ENCODE measurements around the gene TARP.
A peak's percentile ranks its signal among the peaks of the same experiment; 100 is the strongest.

The TARP gene

DNA sequence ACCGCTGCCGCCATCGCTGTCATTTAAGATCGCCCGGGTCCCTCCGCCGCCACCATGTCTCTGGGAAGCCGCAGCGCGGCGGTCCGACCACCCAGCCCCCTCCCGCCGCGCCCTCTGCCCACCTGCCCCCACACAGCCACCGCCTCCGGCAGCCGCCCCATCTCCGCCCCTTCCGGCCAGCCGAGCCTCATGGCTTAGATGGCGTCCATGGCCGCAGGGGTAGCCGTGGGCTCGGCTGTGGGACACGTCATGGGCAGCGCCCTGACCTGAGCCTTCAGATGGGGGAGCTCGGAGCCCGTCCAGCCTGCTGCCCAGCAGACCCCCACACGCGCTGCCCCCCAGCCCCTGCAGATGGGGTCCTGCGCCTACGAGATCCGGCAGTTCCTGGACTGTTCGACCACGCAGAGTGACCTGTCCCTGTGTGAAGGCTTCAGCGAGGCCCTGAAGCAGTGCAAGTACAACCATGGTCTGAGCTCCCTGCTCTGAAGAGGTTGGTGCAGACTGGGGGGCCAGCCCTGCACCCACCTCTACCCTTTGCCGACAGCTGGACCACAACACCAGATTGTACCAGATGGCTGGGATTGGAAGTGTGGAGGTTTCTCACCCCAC is 38.0 kb upstream of the TARP start (continued):
- TF ChIP-seq, protein P1, sequence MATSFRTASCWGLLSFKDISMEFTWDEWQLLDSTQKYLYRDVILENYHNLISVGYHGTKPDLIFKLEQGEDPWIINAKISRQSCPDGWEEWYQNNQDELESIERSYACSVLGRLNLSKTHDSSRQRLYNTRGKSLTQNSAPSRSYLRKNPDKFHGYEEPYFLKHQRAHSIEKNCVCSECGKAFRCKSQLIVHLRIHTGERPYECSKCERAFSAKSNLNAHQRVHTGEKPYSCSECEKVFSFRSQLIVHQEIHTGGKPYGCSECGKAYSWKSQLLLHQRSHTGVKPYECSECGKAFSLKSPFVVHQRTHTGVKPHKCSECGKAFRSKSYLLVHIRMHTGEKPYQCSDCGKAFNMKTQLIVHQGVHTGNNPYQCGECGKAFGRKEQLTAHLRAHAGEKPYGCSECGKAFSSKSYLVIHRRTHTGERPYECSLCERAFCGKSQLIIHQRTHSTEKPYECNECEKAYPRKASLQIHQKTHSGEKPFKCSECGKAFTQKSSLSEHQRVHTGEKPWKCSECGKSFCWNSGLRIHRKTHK (tag by site-specific recombination; IDR thresholded peaks at IDR 0.05), result no peak
- TF ChIP-seq, protein P2, sequence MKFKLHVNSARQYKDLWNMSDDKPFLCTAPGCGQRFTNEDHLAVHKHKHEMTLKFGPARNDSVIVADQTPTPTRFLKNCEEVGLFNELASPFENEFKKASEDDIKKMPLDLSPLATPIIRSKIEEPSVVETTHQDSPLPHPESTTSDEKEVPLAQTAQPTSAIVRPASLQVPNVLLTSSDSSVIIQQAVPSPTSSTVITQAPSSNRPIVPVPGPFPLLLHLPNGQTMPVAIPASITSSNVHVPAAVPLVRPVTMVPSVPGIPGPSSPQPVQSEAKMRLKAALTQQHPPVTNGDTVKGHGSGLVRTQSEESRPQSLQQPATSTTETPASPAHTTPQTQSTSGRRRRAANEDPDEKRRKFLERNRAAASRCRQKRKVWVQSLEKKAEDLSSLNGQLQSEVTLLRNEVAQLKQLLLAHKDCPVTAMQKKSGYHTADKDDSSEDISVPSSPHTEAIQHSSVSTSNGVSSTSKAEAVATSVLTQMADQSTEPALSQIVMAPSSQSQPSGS (tag by site-specific recombination; IDR thresholded peaks at IDR 0.05; ENCODE audit: low read depth), result no peak
- no peak for TF ChIP-seq ZNF792 (tag by site-specific recombination; IDR thresholded peaks at IDR 0.05)
- TF ChIP-seq, protein P3, sequence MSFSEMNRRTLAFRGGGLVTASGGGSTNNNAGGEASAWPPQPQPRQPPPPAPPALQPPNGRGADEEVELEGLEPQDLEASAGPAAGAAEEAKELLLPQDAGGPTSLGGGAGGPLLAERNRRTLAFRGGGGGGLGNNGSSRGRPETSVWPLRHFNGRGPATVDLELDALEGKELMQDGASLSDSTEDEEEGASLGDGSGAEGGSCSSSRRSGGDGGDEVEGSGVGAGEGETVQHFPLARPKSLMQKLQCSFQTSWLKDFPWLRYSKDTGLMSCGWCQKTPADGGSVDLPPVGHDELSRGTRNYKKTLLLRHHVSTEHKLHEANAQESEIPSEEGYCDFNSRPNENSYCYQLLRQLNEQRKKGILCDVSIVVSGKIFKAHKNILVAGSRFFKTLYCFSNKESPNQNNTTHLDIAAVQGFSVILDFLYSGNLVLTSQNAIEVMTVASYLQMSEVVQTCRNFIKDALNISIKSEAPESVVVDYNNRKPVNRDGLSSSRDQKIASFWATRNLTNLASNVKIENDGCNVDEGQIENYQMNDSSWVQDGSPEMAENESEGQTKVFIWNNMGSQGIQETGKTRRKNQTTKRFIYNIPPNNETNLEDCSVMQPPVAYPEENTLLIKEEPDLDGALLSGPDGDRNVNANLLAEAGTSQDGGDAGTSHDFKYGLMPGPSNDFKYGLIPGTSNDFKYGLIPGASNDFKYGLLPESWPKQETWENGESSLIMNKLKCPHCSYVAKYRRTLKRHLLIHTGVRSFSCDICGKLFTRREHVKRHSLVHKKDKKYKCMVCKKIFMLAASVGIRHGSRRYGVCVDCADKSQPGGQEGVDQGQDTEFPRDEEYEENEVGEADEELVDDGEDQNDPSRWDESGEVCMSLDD (tag by site-specific recombination; IDR thresholded peaks at IDR 0.05), result no peak
- TF ChIP-seq, protein P4, sequence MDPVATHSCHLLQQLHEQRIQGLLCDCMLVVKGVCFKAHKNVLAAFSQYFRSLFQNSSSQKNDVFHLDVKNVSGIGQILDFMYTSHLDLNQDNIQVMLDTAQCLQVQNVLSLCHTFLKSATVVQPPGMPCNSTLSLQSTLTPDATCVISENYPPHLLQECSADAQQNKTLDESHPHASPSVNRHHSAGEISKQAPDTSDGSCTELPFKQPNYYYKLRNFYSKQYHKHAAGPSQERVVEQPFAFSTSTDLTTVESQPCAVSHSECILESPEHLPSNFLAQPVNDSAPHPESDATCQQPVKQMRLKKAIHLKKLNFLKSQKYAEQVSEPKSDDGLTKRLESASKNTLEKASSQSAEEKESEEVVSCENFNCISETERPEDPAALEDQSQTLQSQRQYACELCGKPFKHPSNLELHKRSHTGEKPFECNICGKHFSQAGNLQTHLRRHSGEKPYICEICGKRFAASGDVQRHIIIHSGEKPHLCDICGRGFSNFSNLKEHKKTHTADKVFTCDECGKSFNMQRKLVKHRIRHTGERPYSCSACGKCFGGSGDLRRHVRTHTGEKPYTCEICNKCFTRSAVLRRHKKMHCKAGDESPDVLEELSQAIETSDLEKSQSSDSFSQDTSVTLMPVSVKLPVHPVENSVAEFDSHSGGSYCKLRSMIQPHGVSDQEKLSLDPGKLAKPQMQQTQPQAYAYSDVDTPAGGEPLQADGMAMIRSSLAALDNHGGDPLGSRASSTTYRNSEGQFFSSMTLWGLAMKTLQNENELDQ (tag by site-specific recombination; IDR thresholded peaks at IDR 0.05; ENCODE audit: low read depth), result no peak
- no peak; the same call in 1 of the 2 replicates for TF ChIP-seq KLF10 (tag by site-specific recombination; IDR thresholded peaks at IDR 0.05)
- TF ChIP-seq ZNF37A (tag by site-specific recombination; IDR thresholded peaks at IDR 0.05), result no peak

DNA sequence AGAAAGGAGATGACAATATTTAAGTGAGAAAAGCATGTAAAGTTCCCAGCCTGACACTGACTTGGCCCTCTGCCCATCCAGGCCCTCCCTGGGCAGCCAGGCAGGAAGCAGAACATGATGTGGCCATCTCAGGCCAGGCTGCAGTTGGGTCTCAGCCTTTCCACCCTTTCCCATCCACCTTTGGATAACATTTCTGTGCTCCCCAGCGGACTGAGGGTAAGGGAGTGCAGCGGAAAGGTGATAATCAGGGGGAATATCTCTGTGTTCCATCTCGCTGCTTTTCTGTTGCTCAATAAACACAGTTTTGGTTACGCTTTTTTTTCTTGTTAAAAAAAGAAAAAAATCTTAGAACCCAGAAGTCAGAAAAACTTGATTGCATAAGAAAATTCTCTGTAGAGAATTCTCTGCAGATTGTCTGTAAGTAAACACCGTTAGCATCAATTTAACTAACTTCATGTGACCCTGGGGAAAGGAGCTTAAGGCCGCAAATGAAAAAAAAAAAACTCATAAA is 37.2 kb upstream of the TARP start:
- Histone ChIP-seq H3K4me3 (ENCODE audit: low read depth, low read length) (no peak overlapping the region), H3K36me3 (ENCODE audit: control insufficient read depth in 2 of 2, insufficient read depth in 1 of 2, low read length in 2 of 2) (no peaks in the 10 kb centered on the region), H3K27ac (ENCODE audit: extremely low read depth, low read depth, low read length) (no peak overlapping the region), H3K9me3 (ENCODE audit: control insufficient read depth, insufficient read depth, low read depth, low read length) (no peaks in the 10 kb centered on the region), H3K4me1 (ENCODE audit: control insufficient read depth, insufficient read depth, low read length) (peaks cover 10% of the 10 kb centered on the region)
- ChIA-PET CTCF (interaction anchor here (0.7 to 1.6 kb wide), 3 partner anchors 16 to 35 kb away, joined by 3 to 8 read pairs (median 4); no protein-coding TSS in a partner anchor), POLR2A (no interaction called here)
- TF ChIP-seq ZNF335 (tag by site-specific recombination; conservative IDR thresholded peaks at IDR 0.05) (peak; percentile 47), ZBTB17 (tag by site-specific recombination; IDR thresholded peaks at IDR 0.05) (peak; percentile 79), ZNF510 (tag by site-specific recombination; IDR thresholded peaks at IDR 0.05; ENCODE audit: insufficient replicate concordance) (no peak)
- TF ChIP-seq, protein P5, sequence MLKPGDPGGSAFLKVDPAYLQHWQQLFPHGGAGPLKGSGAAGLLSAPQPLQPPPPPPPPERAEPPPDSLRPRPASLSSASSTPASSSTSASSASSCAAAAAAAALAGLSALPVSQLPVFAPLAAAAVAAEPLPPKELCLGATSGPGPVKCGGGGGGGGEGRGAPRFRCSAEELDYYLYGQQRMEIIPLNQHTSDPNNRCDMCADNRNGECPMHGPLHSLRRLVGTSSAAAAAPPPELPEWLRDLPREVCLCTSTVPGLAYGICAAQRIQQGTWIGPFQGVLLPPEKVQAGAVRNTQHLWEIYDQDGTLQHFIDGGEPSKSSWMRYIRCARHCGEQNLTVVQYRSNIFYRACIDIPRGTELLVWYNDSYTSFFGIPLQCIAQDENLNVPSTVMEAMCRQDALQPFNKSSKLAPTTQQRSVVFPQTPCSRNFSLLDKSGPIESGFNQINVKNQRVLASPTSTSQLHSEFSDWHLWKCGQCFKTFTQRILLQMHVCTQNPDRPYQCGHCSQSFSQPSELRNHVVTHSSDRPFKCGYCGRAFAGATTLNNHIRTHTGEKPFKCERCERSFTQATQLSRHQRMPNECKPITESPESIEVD (tag by site-specific recombination; IDR thresholded peaks at IDR 0.05), result peak; percentile 22; the same call in 1 of the 2 replicates

DNA sequence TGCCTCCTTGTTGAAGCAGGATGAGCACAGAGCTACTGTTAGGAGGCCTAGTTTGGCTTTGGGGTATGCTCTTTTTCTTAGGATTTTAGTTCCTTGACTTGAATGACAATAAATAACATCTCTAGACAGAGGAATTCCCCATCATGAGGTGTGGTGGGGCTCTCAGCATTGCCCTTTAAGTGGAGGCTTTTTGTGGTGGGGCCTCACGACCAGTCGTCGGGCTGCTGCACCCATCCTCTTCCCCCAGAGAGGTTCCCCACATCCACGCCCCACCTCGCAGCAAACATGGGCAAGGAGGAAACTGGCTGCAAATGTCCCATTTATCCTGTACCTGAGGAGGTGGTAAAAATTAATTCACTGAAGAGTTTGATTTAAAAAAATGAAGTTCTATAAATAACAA is 36.1 kb upstream of the TARP start:
- POLR2A ChIA-PET, result no interaction called here
- H3K4me3 ChIP-seq (ENCODE audit: low read depth, low read length), result no peak overlapping the region
- H3K27ac ChIP-seq (ENCODE audit: extremely low read depth, low read depth, low read length), result no peak overlapping the region
- CTCF ChIA-PET, result interaction anchor here (0.8 to 2.6 kb wide), 3 partner anchors 26 to 408 kb away, joined by 3 to 15 read pairs (median 4); no protein-coding TSS in a partner anchor
- TF ChIP-seq ZNF214 (tag by site-specific recombination; IDR thresholded peaks at IDR 0.05; ENCODE audit: borderline replicate concordance), result no peak
- TF ChIP-seq, protein P6, sequence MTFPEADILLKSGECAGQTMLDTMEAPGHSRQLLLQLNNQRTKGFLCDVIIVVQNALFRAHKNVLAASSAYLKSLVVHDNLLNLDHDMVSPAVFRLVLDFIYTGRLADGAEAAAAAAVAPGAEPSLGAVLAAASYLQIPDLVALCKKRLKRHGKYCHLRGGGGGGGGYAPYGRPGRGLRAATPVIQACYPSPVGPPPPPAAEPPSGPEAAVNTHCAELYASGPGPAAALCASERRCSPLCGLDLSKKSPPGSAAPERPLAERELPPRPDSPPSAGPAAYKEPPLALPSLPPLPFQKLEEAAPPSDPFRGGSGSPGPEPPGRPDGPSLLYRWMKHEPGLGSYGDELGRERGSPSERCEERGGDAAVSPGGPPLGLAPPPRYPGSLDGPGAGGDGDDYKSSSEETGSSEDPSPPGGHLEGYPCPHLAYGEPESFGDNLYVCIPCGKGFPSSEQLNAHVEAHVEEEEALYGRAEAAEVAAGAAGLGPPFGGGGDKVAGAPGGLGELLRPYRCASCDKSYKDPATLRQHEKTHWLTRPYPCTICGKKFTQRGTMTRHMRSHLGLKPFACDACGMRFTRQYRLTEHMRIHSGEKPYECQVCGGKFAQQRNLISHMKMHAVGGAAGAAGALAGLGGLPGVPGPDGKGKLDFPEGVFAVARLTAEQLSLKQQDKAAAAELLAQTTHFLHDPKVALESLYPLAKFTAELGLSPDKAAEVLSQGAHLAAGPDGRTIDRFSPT (tag by site-specific recombination; IDR thresholded peaks at IDR 0.05), result no peak
- TF ChIP-seq ZBTB7A (tag by site-specific recombination; IDR thresholded peaks at IDR 0.05; ENCODE audit: low read depth), result no peak
- TF ChIP-seq, protein P7, sequence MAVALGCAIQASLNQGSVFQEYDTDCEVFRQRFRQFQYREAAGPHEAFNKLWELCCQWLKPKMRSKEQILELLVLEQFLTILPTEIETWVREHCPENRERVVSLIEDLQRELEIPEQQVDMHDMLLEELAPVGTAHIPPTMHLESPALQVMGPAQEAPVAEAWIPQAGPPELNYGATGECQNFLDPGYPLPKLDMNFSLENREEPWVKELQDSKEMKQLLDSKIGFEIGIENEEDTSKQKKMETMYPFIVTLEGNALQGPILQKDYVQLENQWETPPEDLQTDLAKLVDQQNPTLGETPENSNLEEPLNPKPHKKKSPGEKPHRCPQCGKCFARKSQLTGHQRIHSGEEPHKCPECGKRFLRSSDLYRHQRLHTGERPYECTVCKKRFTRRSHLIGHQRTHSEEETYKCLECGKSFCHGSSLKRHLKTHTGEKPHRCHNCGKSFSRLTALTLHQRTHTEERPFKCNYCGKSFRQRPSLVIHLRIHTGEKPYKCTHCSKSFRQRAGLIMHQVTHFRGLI (tag by site-specific recombination; IDR thresholded peaks at IDR 0.05), result no peak
- no peaks in the 10 kb centered on the region for H3K9me3 ChIP-seq (ENCODE audit: control insufficient read depth, insufficient read depth, low read depth, low read length)
- H3K4me1 ChIP-seq (ENCODE audit: control insufficient read depth, insufficient read depth, low read length), result peaks cover 10% of the 10 kb centered on the region
- H3K36me3 ChIP-seq (ENCODE audit: control insufficient read depth in 2 of 2, insufficient read depth in 1 of 2, low read length in 2 of 2), result no peaks in the 10 kb centered on the region
